B cell (primary cell): ENCODE measurements around the gene MALRD1. TPM values are rescaled to one million over a fixed set of nuclear protein-coding genes. Genes with fewer than 3 reads are reported as not detected.

Experiments used
- ATAC-seq: fragments of 200-7000 bp; cut with Tn5 transposase; one replicate; pipeline ENCODE4 v1.10.0; 2021; ENCODE audit warnings: low read depth, mild to moderate bottlenecking, moderate number of reproducible peaks, moderate library complexity
- CTCF ChIA-PET: fragments of 350-600 bp; sonication (Branson Sonifier 250); formaldehyde crosslinking; loops from one replicate; lab custom pipeline; 2021; ENCODE audit warnings: antibody characterized with exemption, inconsistent platforms; lab: Charles Lee
- POLR2A ChIA-PET: fragments of 350-600 bp; sonication (Branson Sonifier 250); formaldehyde crosslinking; loops from one replicate; lab custom pipeline; 2021; ENCODE audit warnings: antibody characterized with exemption; lab: Charles Lee
- DNase-seq: peaks from one replicate; pipeline ENCODE4 v3.0.0; 2013
- H2AFZ ChIP-seq: 2 replicates; pipeline ENCODE4 v1.6.1; 2012; ENCODE audit warnings: mild to moderate bottlenecking, low read depth, low read length; ENCODE audit not compliant: insufficient read depth, poor library complexity, severe bottlenecking
- H3K27ac ChIP-seq, 2 donors: 1 replicate in 1 of 2; 2 replicates in 1 of 2; pipeline ENCODE4 v1.5.1; 2012 to 2013; ENCODE audit warnings: low read length in 2 of 2, mild to moderate bottlenecking in 2 of 2, moderate library complexity in 1 of 2
- H3K27me3 ChIP-seq, 4 experiments: fragments of 200-600 bp in 1 of 4; sonication (generic) in 1 of 4; replicated peaks in 1 of 4; 1 replicate in 2 of 4; 2 replicates in 2 of 4; pipeline versions ENCODE4 v1.6.1 to v1.7.0; 2013 to 2016; ENCODE audit warnings: low read length in 3 of 4, mild to moderate bottlenecking in 2 of 4, mixed read lengths in 1 of 4, moderate library complexity in 1 of 4; ENCODE audit not compliant: insufficient read depth in 4 of 4, control insufficient read depth in 3 of 4; ENCODE audit errors: control extremely low read depth in 1 of 4
- H3K36me3 ChIP-seq, 2 experiments: replicated peaks in 1 of 2; 1 replicate in 1 of 2; 2 replicates in 1 of 2; pipeline versions ENCODE4 v1.6.1 to v1.7.1; 2013; ENCODE audit warnings: low read length in 1 of 2; ENCODE audit not compliant: insufficient read depth in 2 of 2, control insufficient read depth in 1 of 2; ENCODE audit errors: control extremely low read depth in 1 of 2, extremely low read depth in 1 of 2
- H3K4me1 ChIP-seq, 2 donors: fragments of 200-600 bp in 1 of 2; sonication (generic) in 1 of 2; 1 replicate in 1 of 2; 2 replicates in 1 of 2; pipeline versions ENCODE4 v1.5.1 to v1.6.1; 2013 to 2017; ENCODE audit warnings: low read length in 2 of 2; ENCODE audit not compliant: control insufficient read depth in 2 of 2, insufficient read depth in 2 of 2
- H3K4me2 ChIP-seq: replicated peaks from 2 replicates; pipeline ENCODE3; 2012; ENCODE audit warnings: mild to moderate bottlenecking, low read depth, low read length; ENCODE audit not compliant: poor library complexity, severe bottlenecking
- H3K4me3 ChIP-seq, 5 experiments: fragments of 200-600 bp in 1 of 5; sonication (generic) in 1 of 5; 1 replicate in 3 of 5; 2 replicates in 2 of 5; pipeline versions ENCODE4 v1.5.1 to v1.7.0; 2011 to 2016; ENCODE audit warnings: low read length in 4 of 5, mild to moderate bottlenecking in 4 of 5, low read depth in 2 of 5, control low read depth in 1 of 5, moderate library complexity in 1 of 5; ENCODE audit not compliant: insufficient read depth in 1 of 5; ENCODE audit errors: control extremely low read depth in 1 of 5, extremely low read depth in 1 of 5
- H3K79me2 ChIP-seq: fragments of 200-600 bp; sonication (generic); one replicate; pipeline ENCODE4 v1.6.0; 2016; ENCODE audit warnings: low read length; ENCODE audit not compliant: control insufficient read depth, insufficient read depth
- H3K9ac ChIP-seq: fragments of 200-600 bp; sonication (generic); 2 replicates; pipeline ENCODE4 v1.6.1; 2017; ENCODE audit warnings: mild to moderate bottlenecking, low read length, moderate library complexity
- H3K9me3 ChIP-seq, 3 donors: one replicate each; pipeline versions ENCODE4 v1.6.1 to v1.7.1; 2013; ENCODE audit warnings: low read length in 2 of 3; ENCODE audit not compliant: control insufficient read depth in 2 of 3, insufficient read depth in 1 of 3; ENCODE audit errors: control extremely low read depth in 1 of 3
- H4K20me1 ChIP-seq: 2 replicates; pipeline ENCODE4 v1.6.0; 2012; ENCODE audit warnings: mild to moderate bottlenecking, low read length; ENCODE audit not compliant: insufficient read depth, control insufficient read depth, poor library complexity, severe bottlenecking
- H3K27ac Mint-ChIP-seq: one replicate; pipeline ENCODE4 v1.8.0; 2021; ENCODE audit warnings: mixed read lengths
- H3K27me3 Mint-ChIP-seq: one replicate; pipeline ENCODE4 v1.8.0; 2021; ENCODE audit warnings: mixed read lengths
- H3K4me1 Mint-ChIP-seq: one replicate; pipeline ENCODE4 v1.8.0; 2021; ENCODE audit warnings: mixed read lengths
- H3K4me3 Mint-ChIP-seq: one replicate; pipeline ENCODE4 v1.8.0; 2021; ENCODE audit warnings: mixed read lengths
- H3K9me3 Mint-ChIP-seq: one replicate; pipeline ENCODE4 v1.8.0; 2022; ENCODE audit warnings: mixed read lengths; ENCODE audit not compliant: insufficient read depth
- CTCF ChIP-seq: fragments of 200-600 bp; IDR thresholded peaks from one replicate; pipeline ENCODE4 v1.8.0; 2022; ENCODE audit warnings: antibody characterized with exemption, mild to moderate bottlenecking
- EZH2 ChIP-seq: IDR thresholded peaks from 2 replicates; pipeline ENCODE4 v1.6.1; 2012; ENCODE audit warnings: borderline replicate concordance, low read depth, mild to moderate bottlenecking, moderate library complexity, low read length; ENCODE audit not compliant: insufficient read depth, poor library complexity, severe bottlenecking
- WGBS: methylation state at CpG from one replicate; pipeline ENCODE4 v1.1.5; 2013; ENCODE audit warnings: missing lambda C conversion rate; ENCODE audit not compliant: insufficient coverage; 5-methylcytosine and 5-hydroxymethylcytosine counted together
- intact Hi-C: fragments of 100-400 bp; cut with micrococcal nuclease; formaldehyde crosslinking; loops from one replicate; pipeline ENCODE4 v1.10.0; 2022
- polyA plus RNA-seq: library from polyadenylated mRNA; depleted of rRNA; stranded (reverse); fragments of >200 nt; gene quantifications from 2 replicates; pipeline ENCODE4 v1.2.3, GENCODE V29; 2012
- total RNA-seq, 2 donors: library from RNA; stranded (reverse); fragments of 120-200 nt in 1 of 2; gene quantifications; 1 replicate in 1 of 2; 2 replicates in 1 of 2; pipeline versions ENCODE4 v1.2.3 to v1.2.4, GENCODE V29; 2013 to 2022

The MALRD1 gene
- total and polyA plus RNA-seq, 2 donors (not counting 1 experiment from before 2014, with no cell fraction given), result not detected

- intact Hi-C loops, result no loop called here
- H3K27me3 ChIP-seq, result no peaks in the 10 kb centered on the region
- no peaks in the 10 kb centered on the region for H4K20me1 ChIP-seq
- no peak overlapping the region for H3K27ac ChIP-seq
- no peak overlapping the region for H3K9ac ChIP-seq
- TF ChIP-seq CTCF, result no peak
- no peak for TF ChIP-seq EZH2
- H3K36me3 ChIP-seq, result no peaks in the 10 kb centered on the region
- Mint-ChIP-seq H3K27ac (no peak overlapping the region), H3K27me3 (no peaks in the 10 kb centered on the region), H3K9me3 (no peaks in the 10 kb centered on the region), H3K4me1 (no peaks in the 10 kb centered on the region), H3K4me3 (no peak overlapping the region)
- H3K9me3 ChIP-seq, result no peaks in the 10 kb centered on the region
- no peak for ATAC-seq
- no peak for DNase-seq
- no peaks in the 10 kb centered on the region for H3K4me1 ChIP-seq
- ChIA-PET POLR2A (no interaction called here), CTCF (no interaction called here)
- H3K4me3 ChIP-seq, result no peak overlapping the region
- no peak overlapping the region for H3K4me2 ChIP-seq
- no peak overlapping the region for H2AFZ ChIP-seq
- H3K79me2 ChIP-seq, result no peaks in the 10 kb centered on the region
These were observed 405.4 kb downstream of the MALRD1 start for GRCh38 chr10:19453967-19454366.

- Histone ChIP-seq H4K20me1 (no peaks in the 10 kb centered on the region), H3K4me2 (no peak overlapping the region), H3K9ac (no peak overlapping the region), H3K4me1 (no peaks in the 10 kb centered on the region), H3K27me3 (no peaks in the 10 kb centered on the region), H3K79me2 (no peaks in the 10 kb centered on the region), H3K9me3 (no peaks in the 10 kb centered on the region), H3K36me3 (no peaks in the 10 kb centered on the region), H3K4me3 (no peak overlapping the region), H3K27ac (no peak overlapping the region), H2AFZ (no peak overlapping the region)
- 88% methylated on average over 5 of the region's 5 CpGs for WGBS
- DNase-seq, result no peak
- CTCF ChIA-PET, result no interaction called here
- no peak overlapping the region for H3K27ac Mint-ChIP-seq
- intact Hi-C loops, result no loop called here
- no peaks in the 10 kb centered on the region for H3K27me3 Mint-ChIP-seq
- peaks cover 8% of the 10 kb centered on the region for H3K9me3 Mint-ChIP-seq
- POLR2A ChIA-PET, result no interaction called here
- TF ChIP-seq EZH2, result no peak
- TF ChIP-seq CTCF, result no peak
- no peaks in the 10 kb centered on the region for H3K4me1 Mint-ChIP-seq
- no peak overlapping the region for H3K4me3 Mint-ChIP-seq
- no peak for ATAC-seq
These were observed 413.0 kb downstream of the MALRD1 start for GRCh38 chr10:19461588-19461987.
